Activated T-cell treated with anti-CD3 and anti-CD28 coated beads, Interleukin-2, amount 50 U/mL, for 4 hours (primary cell): ENCODE measurements around the gene ITGA11. TPM values are rescaled to one million over a fixed set of nuclear protein-coding genes. Genes with fewer than 3 reads are reported as not detected.

Experiments
- ATAC-seq, 2 donors: fragments of 200-7000 bp; cut with Tn5 transposase; one replicate each; pipeline ENCODE4 v1.10.0; 2021
- DNase-seq: peaks from one replicate; pipeline ENCODE4 v3.0.0-alpha.2; 2020
- H3K27me3 Mint-ChIP-seq: one replicate; pipeline ENCODE4 v1.8.0; 2021; ENCODE audit warnings: low read depth, mixed read lengths
- H3K36me3 Mint-ChIP-seq: one replicate; pipeline ENCODE4 v1.8.0; 2022; ENCODE audit warnings: mixed read lengths; ENCODE audit not compliant: insufficient read depth
- H3K4me1 Mint-ChIP-seq: one replicate; pipeline ENCODE4 v1.8.0; 2021; ENCODE audit warnings: low read depth, mixed read lengths
- H3K4me3 Mint-ChIP-seq: one replicate; pipeline ENCODE4 v1.8.0; 2021; ENCODE audit warnings: mild to moderate bottlenecking, moderate library complexity, mixed read lengths
- H3K9me3 Mint-ChIP-seq: one replicate; pipeline ENCODE4 v1.8.0; 2021; ENCODE audit warnings: mixed read lengths
- total RNA-seq, 3 donors: library from RNA; stranded (reverse); gene quantifications; one replicate each; pipeline ENCODE4 v1.2.1, GENCODE V29; 2021

Gene ITGA11
- total RNA-seq, 3 donors from 2014 or later, result 0.05 to 0.21 TPM; not detected in 1

GRCh38 chr15:68414591-68414990 is 17.4 kb downstream of the ITGA11 start:
- Mint-ChIP-seq H3K9me3 (no peaks in the 10 kb centered on the region), H3K27me3 (no peaks in the 10 kb centered on the region), H3K4me1 (no peaks in the 10 kb centered on the region), H3K4me3 (no peak overlapping the region), H3K36me3 (no peaks in the 10 kb centered on the region)
- ATAC-seq (no peak), DNase-seq (no peak)

GRCh38 chr15:68414206-68414555 is 17.8 kb downstream of the ITGA11 start:
- Mint-ChIP-seq H3K36me3 (no peaks in the 10 kb centered on the region), H3K9me3 (no peaks in the 10 kb centered on the region), H3K4me1 (no peaks in the 10 kb centered on the region), H3K4me3 (no peak overlapping the region), H3K27me3 (no peaks in the 10 kb centered on the region)
- ATAC-seq (no peak), DNase-seq (no peak)

DNA sequence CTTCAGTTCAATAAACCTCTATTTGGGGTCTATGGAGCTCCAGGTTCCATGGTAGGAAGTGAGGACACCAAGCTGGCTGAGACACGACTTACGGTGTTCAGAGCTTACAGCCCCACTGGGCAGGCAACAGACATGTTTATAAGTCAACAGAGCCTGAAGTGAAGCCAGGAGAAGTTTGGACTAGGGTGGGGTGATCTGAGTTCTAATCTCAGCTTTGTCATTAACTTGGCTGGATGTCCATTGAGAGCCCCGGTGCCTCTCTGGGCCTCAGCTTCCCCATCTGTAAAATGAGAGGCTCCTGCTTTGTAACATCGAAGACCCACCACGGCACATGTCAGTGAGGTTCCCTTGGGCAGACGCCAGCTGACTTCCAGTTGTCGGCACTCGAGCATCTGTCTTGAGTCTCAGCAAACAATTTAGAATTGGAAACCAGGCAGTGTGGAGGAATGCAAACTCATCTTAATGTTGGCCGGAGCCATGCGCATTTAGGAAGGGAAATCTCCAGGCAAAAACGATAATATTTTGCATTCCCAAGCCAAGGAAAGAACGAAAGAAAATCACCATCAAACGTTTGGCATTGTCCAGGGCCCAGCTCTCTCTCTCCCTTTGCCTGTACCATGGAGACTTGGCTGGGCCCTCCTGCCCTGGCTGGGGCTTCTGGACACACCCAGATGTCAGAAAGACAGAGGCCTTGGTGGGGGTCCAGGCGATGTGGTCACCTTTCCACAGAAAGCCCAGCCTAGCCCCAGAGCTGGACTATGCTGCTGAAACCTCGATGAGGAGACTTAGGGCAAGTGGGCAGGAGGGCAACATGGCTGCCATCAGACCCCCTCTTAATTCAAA is 18.4 kb downstream of the ITGA11 start:
- no peaks in the 10 kb centered on the region for H3K9me3 Mint-ChIP-seq
- ATAC-seq (no peak), DNase-seq (no peak)
- no peaks in the 10 kb centered on the region for H3K4me1 Mint-ChIP-seq
- H3K36me3 Mint-ChIP-seq, result no peaks in the 10 kb centered on the region
- H3K4me3 Mint-ChIP-seq, result no peak overlapping the region
- H3K27me3 Mint-ChIP-seq, result no peaks in the 10 kb centered on the region

- Mint-ChIP-seq H3K9me3 (no peaks in the 10 kb centered on the region), H3K4me3 (no peak overlapping the region), H3K4me1 (no peaks in the 10 kb centered on the region), H3K36me3 (no peaks in the 10 kb centered on the region), H3K27me3 (no peaks in the 10 kb centered on the region)
- ATAC-seq, result no peak
- no peak for DNase-seq
These were observed 19.7 kb downstream of the ITGA11 start for GRCh38 chr15:68412218-68412617.

GRCh38 chr15:68411735-68412134 is 20.2 kb downstream of the ITGA11 start:
- H3K4me1 Mint-ChIP-seq, result no peaks in the 10 kb centered on the region
- no peaks in the 10 kb centered on the region for H3K9me3 Mint-ChIP-seq
- no peak overlapping the region for H3K4me3 Mint-ChIP-seq
- ATAC-seq, result no peak
- no peak for DNase-seq
- H3K27me3 Mint-ChIP-seq, result no peaks in the 10 kb centered on the region
- H3K36me3 Mint-ChIP-seq, result no peaks in the 10 kb centered on the region

- H3K27me3 Mint-ChIP-seq, result no peaks in the 10 kb centered on the region
- ATAC-seq, result no peak
- no peak overlapping the region for H3K4me3 Mint-ChIP-seq
- H3K4me1 Mint-ChIP-seq, result no peaks in the 10 kb centered on the region
- no peaks in the 10 kb centered on the region for H3K36me3 Mint-ChIP-seq
- H3K9me3 Mint-ChIP-seq, result no peaks in the 10 kb centered on the region
- DNase-seq, result no peak
These were observed 20.7 kb downstream of the ITGA11 start for GRCh38 chr15:68411343-68411675.

DNA sequence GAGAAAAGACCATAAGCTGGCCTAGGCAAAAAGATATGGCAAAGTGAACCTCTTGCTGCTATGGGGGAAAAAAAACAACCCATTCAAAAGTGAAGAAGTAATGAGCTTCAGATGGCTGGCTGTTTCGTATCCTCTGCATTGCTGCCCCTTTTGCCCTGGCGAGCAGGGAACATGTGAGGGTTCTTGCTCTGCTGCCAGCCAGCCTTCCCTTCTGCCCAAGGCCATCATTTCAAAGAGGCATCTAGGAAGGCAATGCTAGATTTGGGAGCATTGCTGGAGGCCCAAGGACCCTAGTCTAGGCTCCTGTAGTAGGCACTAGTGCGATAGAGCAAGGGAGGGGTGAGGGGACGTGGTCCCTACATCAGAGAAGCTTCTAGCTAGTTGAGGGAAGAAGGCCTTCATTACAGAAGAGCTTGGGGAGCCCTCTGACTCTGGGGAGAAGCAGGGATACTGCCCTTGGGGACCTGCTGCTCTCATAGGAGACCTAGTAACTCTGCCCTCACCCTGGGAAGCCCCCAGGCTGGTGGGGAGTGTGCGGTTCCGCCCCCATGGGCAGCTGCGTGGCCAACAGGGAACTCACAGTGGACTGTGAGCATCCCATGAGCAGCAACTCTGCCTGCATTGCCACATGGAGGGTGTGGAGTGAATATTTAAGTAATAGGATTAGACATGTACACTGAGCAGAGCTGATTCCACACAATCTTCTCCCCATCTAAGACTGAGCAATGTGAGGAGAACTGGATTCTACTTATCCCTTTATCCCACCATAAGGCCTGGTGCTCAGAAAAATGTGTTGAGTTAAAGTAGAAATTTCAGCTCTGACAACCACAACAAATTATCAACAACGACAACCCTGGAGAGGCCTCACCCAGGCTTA is 21.3 kb downstream of the ITGA11 start:
- Mint-ChIP-seq H3K4me3 (no peak overlapping the region), H3K36me3 (no peaks in the 10 kb centered on the region), H3K27me3 (no peaks in the 10 kb centered on the region), H3K4me1 (no peaks in the 10 kb centered on the region), H3K9me3 (no peaks in the 10 kb centered on the region)
- no peak for ATAC-seq
- DNase-seq, result no peak

DNA sequence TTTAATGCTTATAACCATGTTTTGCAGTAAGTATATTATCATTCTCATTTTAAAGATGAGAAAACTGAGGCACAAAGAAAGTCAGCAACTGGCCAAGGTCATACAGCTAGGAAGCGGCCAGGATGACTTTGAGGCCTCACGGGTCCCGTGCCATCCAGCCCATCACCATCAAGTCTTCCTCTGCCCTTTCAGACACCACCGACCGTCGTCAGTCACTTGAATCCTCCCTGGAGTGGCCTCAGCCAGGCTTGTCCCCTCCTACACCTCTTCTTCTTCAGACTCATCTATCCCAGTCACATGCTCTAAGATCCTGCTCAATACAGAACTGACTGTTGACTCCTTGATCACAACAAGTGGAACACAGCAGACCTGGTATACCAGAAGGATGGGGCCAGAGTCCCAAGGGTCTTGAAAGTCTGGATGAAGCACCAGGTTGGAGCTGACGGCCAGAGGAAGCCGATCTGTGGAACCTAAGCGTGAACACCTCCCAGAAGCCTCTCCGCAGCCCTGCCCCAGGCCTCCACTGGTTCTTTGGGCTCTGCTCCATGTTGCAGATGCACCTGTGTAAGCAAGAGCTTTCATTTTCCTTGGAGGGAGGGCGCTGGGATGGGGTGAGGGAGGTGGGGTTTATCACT is 22.1 kb downstream of the ITGA11 start:
- Mint-ChIP-seq H3K27me3 (no peaks in the 10 kb centered on the region), H3K4me3 (no peak overlapping the region), H3K9me3 (no peaks in the 10 kb centered on the region), H3K36me3 (no peaks in the 10 kb centered on the region), H3K4me1 (no peaks in the 10 kb centered on the region)
- DNase-seq (no peak), ATAC-seq (no peak)

DNA sequence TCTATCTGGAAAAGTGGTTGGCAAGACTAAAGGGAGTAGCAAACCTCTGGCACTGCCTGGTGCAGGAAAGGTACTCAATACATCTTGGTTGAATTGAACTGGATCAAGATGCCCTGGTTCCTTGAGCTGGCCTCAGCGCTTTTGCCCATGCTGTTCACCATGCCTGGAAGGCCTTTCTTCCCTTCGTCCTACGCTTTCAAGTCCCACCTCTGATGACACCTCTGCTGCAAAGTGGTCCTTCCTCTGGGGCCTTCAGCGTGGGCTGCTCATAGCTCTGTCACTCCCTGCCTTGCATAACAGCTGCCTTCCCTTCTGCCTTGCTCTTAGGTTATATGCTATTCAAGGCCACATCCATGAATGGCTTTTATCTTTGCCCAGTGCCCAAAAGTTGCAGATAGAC is 23.0 kb downstream of the ITGA11 start:
- Mint-ChIP-seq H3K27me3 (no peaks in the 10 kb centered on the region), H3K4me1 (no peaks in the 10 kb centered on the region), H3K9me3 (peaks cover 3% of the 10 kb centered on the region), H3K36me3 (no peaks in the 10 kb centered on the region), H3K4me3 (no peak overlapping the region)
- ATAC-seq (no peak), DNase-seq (no peak)

- Mint-ChIP-seq H3K36me3 (no peaks in the 10 kb centered on the region), H3K4me1 (no peaks in the 10 kb centered on the region), H3K4me3 (no peak overlapping the region), H3K9me3 (peaks cover 8% of the 10 kb centered on the region), H3K27me3 (no peaks in the 10 kb centered on the region)
- no peak for DNase-seq
- no peak for ATAC-seq
These were observed 23.8 kb downstream of the ITGA11 start for GRCh38 chr15:68407886-68408881.

DNA sequence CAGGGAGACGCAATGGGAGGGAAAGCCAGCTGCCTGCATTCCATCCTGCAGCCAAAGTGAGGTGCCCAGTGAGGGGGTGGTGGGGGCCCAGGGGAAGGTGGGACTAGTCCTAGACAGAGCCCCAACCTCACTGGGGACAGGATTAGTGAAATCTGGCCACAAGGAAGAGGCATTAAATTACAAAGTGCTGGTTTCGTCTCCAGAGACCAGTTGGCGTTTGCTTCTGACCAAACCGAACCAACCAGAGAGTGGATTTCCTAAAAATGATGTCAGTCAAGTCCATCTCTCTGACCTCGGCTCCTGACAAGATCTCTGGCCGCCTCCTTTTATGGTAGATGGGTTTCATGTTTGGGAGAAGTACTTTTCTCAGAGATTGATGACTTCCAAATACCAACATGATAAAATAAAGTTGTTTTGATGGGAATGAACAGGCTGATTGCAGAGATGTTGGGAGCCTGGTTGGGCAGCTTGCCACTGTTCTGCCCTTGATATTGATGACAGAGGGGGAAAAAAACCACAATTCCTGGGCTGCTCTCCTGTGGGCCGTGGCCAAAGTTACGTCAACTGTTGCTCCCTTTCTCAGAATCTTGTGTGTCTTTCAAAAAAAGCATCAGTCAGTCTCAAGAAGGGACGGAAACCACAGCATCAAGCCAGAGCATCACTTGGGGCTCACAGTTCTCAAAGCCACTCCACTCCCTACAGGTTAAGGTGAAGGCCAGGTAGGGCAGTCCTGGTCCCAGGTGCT is 24.6 kb downstream of the ITGA11 start:
- no peak for ATAC-seq

GRCh38 chr15:68405378-68406250 is 26.3 kb downstream of the ITGA11 start:
- ATAC-seq (no peak), DNase-seq (no peak)
- H3K27me3 Mint-ChIP-seq, result no peaks in the 10 kb centered on the region

More for the DNA sequence above, 24.6 kb downstream of the ITGA11 start:
- H3K4me1 Mint-ChIP-seq, result no peaks in the 10 kb centered on the region
- peaks cover 8% of the 10 kb centered on the region for H3K9me3 Mint-ChIP-seq
- no peaks in the 10 kb centered on the region for H3K27me3 Mint-ChIP-seq
- no peak overlapping the region for H3K4me3 Mint-ChIP-seq
- H3K36me3 Mint-ChIP-seq, result no peaks in the 10 kb centered on the region
- DNase-seq, result no peak

More at GRCh38 chr15:68405378-68406250, 26.3 kb downstream of the ITGA11 start:
- H3K9me3 Mint-ChIP-seq, result peaks cover 8% of the 10 kb centered on the region
- no peaks in the 10 kb centered on the region for H3K4me1 Mint-ChIP-seq
- H3K36me3 Mint-ChIP-seq, result no peaks in the 10 kb centered on the region
- H3K4me3 Mint-ChIP-seq, result no peak overlapping the region
